Erythroblast (primary cell): ENCODE measurements around the gene NHS.

Experiments
- GATA1 ChIP-seq: IDR thresholded peaks from 2 replicates; pipeline ENCODE4 v1.6.1; 2011; ENCODE audit warnings: low read depth, mild to moderate bottlenecking, control low read depth, low read length, moderate library complexity
- POLR2A ChIP-seq: IDR thresholded peaks from 2 replicates; pipeline ENCODE4 v1.6.1; 2011; ENCODE audit warnings: mild to moderate bottlenecking, low read length

DNA sequence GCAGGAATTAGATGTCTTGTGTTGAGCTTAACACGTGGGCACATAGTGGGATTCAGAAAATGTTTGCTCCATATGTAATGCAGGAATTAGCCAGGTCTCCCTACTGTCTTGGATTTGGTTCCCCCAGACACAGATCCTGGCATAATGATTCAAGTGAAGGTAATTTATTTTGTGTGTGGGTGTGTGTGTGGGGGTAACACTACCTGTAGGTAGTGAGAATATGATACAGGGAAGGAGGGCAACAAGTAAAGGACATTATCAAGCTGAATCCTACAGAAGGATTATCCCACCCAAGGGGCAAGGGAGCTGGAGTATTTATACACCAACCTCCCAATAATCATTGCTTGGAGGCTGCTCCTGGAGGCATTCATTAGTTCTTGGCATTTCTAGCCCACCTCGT lies 101.4 kb downstream of the NHS start:
- TF ChIP-seq POLR2A: no peak
- no peak for TF ChIP-seq GATA1
